Gastrocnemius medialis (tissue), 4 donors: ENCODE results near the gene FADS3. TPM values are rescaled to one million over a fixed set of nuclear protein-coding genes. Genes with fewer than 3 reads are reported as not detected.
A peak's percentile ranks its signal among the peaks of the same experiment; 100 is the strongest.

Experiments
- ATAC-seq, 2 donors: fragments of 150-250 bp; one replicate each; pipeline ENCODE4 v1.9.1; 2016
- DNase-seq, 2 donors: peaks; one replicate each; pipeline ENCODE4 v3.0.0-alpha.2; 2019
- H3K27ac ChIP-seq, 4 donors: fragments of 200-600 bp; sonication (generic); 1 replicate in 1 of 4; 2 replicates in 3 of 4; pipeline ENCODE4 v1.5.1; 2016 to 2018; ENCODE audit warnings: mild to moderate bottlenecking in 2 of 4, moderate library complexity in 1 of 4
- H3K27me3 ChIP-seq, 3 donors: fragments of 200-600 bp; sonication (generic) in 2 of 3; 1 replicate in 1 of 3; 2 replicates in 2 of 3; pipeline versions ENCODE4 v1.5.1 to v1.6.0; 2016 to 2019; ENCODE audit warnings: mild to moderate bottlenecking in 1 of 3, moderate library complexity in 1 of 3
- H3K36me3 ChIP-seq, 2 donors: fragments of 200-600 bp; sonication (generic) in 1 of 2; one replicate each; pipeline ENCODE4 v1.5.1; 2017 to 2018
- H3K4me1 ChIP-seq, 2 donors: fragments of 200-600 bp; sonication (generic) in 1 of 2; one replicate each; pipeline ENCODE4 v1.5.1; 2016 to 2017; ENCODE audit warnings: mild to moderate bottlenecking in 2 of 2
- H3K4me3 ChIP-seq, 4 donors: fragments of 200-600 bp; sonication (generic) in 3 of 4; 1 replicate in 1 of 4; 2 replicates in 3 of 4; pipeline ENCODE4 v1.5.1; 2016 to 2019; ENCODE audit warnings: mild to moderate bottlenecking in 2 of 4
- H3K9me3 ChIP-seq, 3 donors: fragments of 200-600 bp; sonication (generic) in 2 of 3; 1 replicate in 1 of 3; 2 replicates in 2 of 3; pipeline ENCODE4 v1.5.1; 2016 to 2019
- CTCF ChIP-seq, 5 experiments: fragments of 450-650 bp in 3 of 5; fragments of 200-600 bp in 2 of 5; sonication (generic) in 2 of 5; IDR thresholded peaks in 4 of 5; conservative IDR thresholded peaks in 1 of 5; 1 replicate in 4 of 5; 2 replicates in 1 of 5; pipeline ENCODE4 v1.5.1; 2016 to 2019; ENCODE audit warnings: antibody characterized with exemption in 5 of 5, mild to moderate bottlenecking in 3 of 5, moderate library complexity in 3 of 5
- POLR2A ChIP-seq, 2 donors: fragments of 450-650 bp; IDR thresholded peaks; one replicate each; pipeline ENCODE4 v1.6.1; 2017; ENCODE audit warnings: antibody characterized with exemption in 2 of 2, mild to moderate bottlenecking in 2 of 2, moderate library complexity in 2 of 2
- in situ Hi-C, 4 donors: fragments of 200-750 bp; cut with MboI; loops; one replicate each; pipeline versions ENCODE4 v1.15.0 to v1.8.0; 2017; ENCODE audit warnings: low sequenced_read_pairs in 4 of 4
- intact Hi-C: fragments of 100-400 bp; cut with DNase I; formaldehyde crosslinking; loops from one replicate; pipeline ENCODE4 v1.15.1; 2023; ENCODE audit warnings: low total_unique reads
- total RNA-seq, 4 donors: library from RNA; depleted of rRNA; stranded (reverse); fragments of >200 nt; gene quantifications; one replicate each; pipeline versions ENCODE4 v1.1.0 to v1.2.3, GENCODE V29; 2016

FADS3 gene
- total RNA-seq, 4 donors from 2014 or later = 40.7 to 196 (median 89.0) TPM

DNA sequence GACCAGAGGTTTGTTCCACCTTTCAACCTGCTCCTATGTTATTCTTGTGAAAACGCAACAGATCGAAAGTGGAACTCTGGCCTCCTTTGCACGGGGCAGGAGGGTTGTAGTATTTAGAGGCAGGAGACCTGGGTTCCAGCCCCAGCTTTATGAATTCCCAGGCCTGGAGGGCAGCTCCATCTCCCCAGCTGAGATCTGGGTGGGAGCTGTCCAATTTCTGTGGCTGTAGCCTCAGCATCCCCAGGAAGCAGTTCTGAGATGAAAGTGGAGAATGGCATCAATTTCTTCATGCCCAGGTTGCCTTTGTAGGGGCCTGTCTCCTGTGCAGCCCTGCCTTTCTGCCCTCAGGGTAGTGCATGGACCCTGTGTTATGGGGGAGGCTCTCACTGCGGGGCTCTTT is 59.1 kb downstream of the FADS3 start:
- TF ChIP-seq POLR2A (IDR thresholded peaks at IDR 0.05) = no peak
- TF ChIP-seq CTCF (IDR thresholded peaks at IDR 0.05 in 4 of 5, conservative IDR thresholded peaks at IDR 0.05 in 1 of 5) = no peak
- ATAC-seq (no peak), DNase-seq (no peak)
- Histone ChIP-seq H3K27ac (peak overlapping the region in 1 of 4 donors; percentile 74), H3K4me1 (peaks cover 16 to 20% of the 10 kb centered on the region in 2 donors), H3K9me3 (no peaks in the 10 kb centered on the region), H3K4me3 (no peak overlapping the region), H3K27me3 (peaks cover 19 to 31% (median 23%) of the 10 kb centered on the region in 3 donors), H3K36me3 (no peaks in the 10 kb centered on the region)
- in situ Hi-C loops (no loop called here), intact Hi-C loops (no loop called here)

GRCh38 chr11:61830237-61831105 is 60.9 kb downstream of the FADS3 start:
- DNase-seq (no peak), ATAC-seq (peak in 1 of 2 donors; percentile 29)
- in situ Hi-C loops = no loop called here
- Histone ChIP-seq H3K27me3 (peaks cover 21 to 39% (median 27%) of the 10 kb centered on the region in 3 donors), H3K4me3 (peak overlapping the region in 1 of 4 donors; percentile 1), H3K36me3 (no peaks in the 10 kb centered on the region), H3K4me1 (peaks cover 10 to 20% of the 10 kb centered on the region in 2 donors), H3K9me3 (no peaks in the 10 kb centered on the region), H3K27ac (peak overlapping the region; percentile 57 to 74 (median 69))
- intact Hi-C loops = no loop called here
- TF ChIP-seq POLR2A (IDR thresholded peaks at IDR 0.05) (no peak), CTCF (IDR thresholded peaks at IDR 0.05 in 4 of 5, conservative IDR thresholded peaks at IDR 0.05 in 1 of 5) (no peak)

- H3K27ac ChIP-seq = peak overlapping the region; percentile 57 to 74 (median 69)
- peaks cover 21 to 39% (median 27%) of the 10 kb centered on the region in 3 donors for H3K27me3 ChIP-seq
- no peak for ATAC-seq
- TF ChIP-seq POLR2A (IDR thresholded peaks at IDR 0.05) (no peak), CTCF (IDR thresholded peaks at IDR 0.05 in 4 of 5, conservative IDR thresholded peaks at IDR 0.05 in 1 of 5) (no peak)
- no peak for DNase-seq
- in situ Hi-C loops (no loop called here), intact Hi-C loops (no loop called here)
- H3K4me1 ChIP-seq = peaks cover 6 to 20% of the 10 kb centered on the region in 2 donors
- peak overlapping the region in 2 of 4 donors; percentile 1 to 61 for H3K4me3 ChIP-seq
- no peaks in the 10 kb centered on the region for H3K36me3 ChIP-seq
- no peaks in the 10 kb centered on the region for H3K9me3 ChIP-seq
Measured at GRCh38 chr11:61829806-61830205, 61.5 kb downstream of the FADS3 start.

DNA sequence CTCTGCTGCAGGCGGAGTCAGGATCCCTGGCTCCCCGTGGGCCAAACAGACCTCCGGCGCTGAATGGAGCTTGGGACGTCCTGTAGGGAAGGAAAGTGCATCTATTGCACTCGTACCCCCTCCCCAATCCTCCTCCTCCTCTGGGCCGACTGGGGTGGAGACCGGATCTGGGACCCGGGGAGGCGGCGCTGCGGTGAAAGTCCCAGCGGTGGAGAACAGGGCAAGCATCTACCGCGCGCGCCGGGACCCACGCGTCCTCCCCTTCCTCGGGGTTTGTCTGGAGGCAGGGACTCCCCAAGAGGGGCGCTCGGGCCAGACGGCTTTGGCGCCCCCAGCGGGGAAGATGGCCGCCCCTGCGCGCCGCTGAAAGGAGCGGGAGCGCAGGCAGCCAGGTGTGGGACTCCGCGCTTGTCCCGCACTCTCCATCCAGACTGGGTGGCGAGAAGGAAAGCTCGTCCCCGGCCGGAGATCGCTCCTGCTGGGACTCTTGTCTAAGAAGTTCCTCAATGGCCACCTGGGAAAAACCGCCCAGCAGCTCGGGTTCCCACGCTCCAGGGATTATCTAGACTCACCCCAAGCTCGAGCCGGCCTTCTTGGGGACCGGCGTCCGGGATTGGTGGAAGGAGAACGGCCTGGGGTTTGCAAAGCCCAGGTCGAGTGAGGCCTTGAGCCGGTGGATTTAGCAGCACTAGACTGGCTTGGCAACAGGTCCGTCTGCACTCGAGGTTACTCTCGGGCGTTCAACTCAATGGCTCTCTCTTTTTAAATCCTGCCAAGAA is 62.5 kb downstream of the FADS3 start:
- Histone ChIP-seq H3K27me3 (peaks cover 21 to 39% (median 27%) of the 10 kb centered on the region in 3 donors), H3K27ac (peak overlapping the region; percentile 57 to 74 (median 69)), H3K4me3 (peak overlapping the region; percentile 41 to 63 (median 58)), H3K4me1 (peaks cover 6 to 13% of the 10 kb centered on the region in 2 donors), H3K36me3 (no peaks in the 10 kb centered on the region), H3K9me3 (no peaks in the 10 kb centered on the region)
- intact Hi-C loops = no loop called here
- in situ Hi-C loops = no loop called here
- peak in 1 of 2 donors; percentile 34 for ATAC-seq
- TF ChIP-seq CTCF (IDR thresholded peaks at IDR 0.05 in 4 of 5, conservative IDR thresholded peaks at IDR 0.05 in 1 of 5) (peak in 1 of 5 experiments; percentile 47), POLR2A (IDR thresholded peaks at IDR 0.05) (no peak)
- peak in 1 of 2 donors; percentile 38 for DNase-seq
